Stimulated activated naive CD8-positive, alpha-beta T cell treated with anti-CD3 and anti-CD28 coated beads, Interleukin-15, Interleukin-2, amounts not matched to agents 100 U/mL and 50 U/mL, for 24 hours (primary cell): ENCODE results near the gene SCUBE1.
"Not testable (repeated sequence)": the region's sequence is repeated elsewhere in the genome, so short reads cannot be mapped to it uniquely, and the experiment has no call there.

ENCODE experiments used
- ATAC-seq: fragments of 150-1000 bp; cut with Tn5 transposase; one replicate; pipeline ENCODE4 v1.10.0; 2021
- DNase-seq: peaks from one replicate; pipeline ENCODE4 v3.0.0; 2021

Gene SCUBE1

GRCh38 chr22:43301866-43302265 is 41.3 kb downstream of the SCUBE1 start:
- no peak for ATAC-seq
- no peak for DNase-seq

DNA sequence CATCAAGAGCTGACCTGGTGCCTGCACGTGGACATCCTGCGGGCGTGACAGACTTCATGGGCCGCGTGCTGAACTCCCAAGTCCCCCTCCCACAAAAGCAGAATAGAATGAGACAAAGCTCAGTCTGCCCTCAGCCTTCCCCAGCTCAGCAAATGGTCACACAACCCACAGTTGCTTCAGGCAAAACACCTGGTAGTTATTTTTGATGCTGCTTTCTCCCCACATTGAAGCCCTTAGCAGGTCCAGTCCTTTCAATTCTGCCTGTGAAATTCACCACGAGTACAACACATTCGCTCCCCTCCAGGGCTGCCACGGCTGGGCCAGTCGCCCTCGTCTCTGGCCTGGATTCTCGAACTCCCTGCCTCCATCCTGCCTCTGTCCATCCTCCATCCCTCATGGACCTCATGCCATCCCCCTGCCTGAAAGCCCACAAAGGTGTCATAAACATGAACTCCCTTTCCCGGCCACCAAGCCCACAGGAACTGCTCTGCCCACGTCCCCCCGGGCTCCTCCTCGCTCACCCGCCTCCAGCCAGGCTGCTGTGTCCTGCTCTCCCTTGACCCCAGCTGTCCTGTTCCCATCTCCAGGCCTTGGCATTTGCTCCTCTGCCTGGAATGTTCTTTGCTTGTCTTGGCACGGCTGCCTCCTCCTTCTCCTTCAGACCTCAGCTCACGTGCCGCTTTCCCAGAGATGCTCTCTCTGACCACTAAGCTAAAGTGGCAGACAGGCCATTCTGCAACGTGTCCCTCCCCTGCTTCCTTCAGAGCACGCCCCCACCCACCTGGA is 42.1 kb downstream of the SCUBE1 start:
- DNase-seq, result no peak
- ATAC-seq, result no peak

- no peak for ATAC-seq
- no peak for DNase-seq
These were observed 43.4 kb downstream of the SCUBE1 start for GRCh38 chr22:43299736-43300135.

DNA sequence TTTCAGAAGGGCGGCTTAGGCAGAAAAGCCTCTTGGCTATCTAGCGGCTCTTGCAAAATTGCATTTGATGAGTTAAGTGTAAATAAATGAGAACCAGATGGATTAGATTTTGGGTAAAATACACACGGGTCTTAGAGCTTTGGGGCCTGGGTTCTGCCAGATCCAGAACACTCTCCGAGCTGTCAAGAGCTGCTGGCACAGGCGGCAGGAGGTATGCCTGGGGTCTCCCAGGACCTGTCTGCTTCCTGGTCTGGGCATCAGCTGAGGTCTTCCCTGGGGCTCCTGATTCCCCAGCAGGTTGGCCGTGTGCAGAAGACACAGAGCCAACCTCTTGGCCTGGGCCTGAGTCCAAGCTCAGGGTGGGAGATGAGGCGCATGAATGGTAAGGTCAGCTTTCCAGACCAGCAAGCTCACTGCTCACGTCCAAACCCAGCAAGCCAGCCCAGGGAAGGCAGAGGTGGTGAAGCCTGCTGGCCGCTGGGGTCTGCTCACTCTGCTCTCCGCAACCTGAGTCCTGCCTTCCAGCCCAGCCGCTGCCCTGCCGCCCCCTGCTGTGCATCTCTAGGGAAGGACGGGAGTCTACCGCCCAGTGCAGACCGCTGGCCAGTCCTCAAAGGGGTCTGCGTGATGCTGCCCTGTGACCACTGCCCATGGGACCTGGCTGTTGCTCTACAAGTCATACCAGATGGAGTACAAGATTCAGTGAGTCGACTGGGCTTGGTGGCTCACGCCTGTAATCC is 44.9 kb downstream of the SCUBE1 start:
- no peak for ATAC-seq
- DNase-seq, result no peak

DNA sequence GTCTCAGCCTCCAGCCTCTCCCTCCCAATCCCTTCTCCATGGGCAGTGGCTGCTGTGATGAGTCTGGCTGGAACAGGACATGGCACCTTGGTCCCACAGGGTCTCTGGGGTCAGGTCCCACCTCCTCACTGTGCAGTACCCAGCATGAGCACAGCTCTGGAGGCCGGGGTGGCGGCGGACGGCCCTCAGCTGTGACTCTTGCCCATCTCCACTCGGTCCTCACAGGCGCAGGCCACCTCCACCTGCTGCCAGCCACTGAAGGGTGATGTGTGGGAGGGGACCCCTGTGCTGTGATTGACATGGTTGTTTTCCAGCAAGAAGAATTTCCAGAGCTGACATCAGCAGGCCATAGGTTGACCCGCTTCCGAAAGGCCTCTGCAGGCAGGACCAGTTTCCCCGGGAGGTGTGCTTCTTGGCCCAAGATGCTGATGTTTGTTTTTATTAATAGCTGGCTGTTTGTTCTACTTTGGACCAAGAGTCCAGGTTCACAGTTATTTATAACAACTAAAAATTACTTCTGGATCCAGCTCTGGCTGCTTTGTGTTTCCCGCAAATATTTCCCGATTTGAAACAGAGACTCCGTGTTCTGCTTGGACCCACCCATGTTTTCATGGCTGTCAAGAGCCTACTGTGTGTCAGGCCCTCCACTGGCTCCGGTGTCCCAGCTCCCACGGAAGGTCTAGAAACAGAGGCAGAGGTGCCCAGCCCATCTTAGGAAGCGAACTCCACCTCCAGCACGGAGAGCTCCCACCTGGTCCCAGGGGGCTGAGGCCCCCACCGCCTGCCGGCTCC is 45.7 kb downstream of the SCUBE1 start:
- no peak for DNase-seq
- ATAC-seq, result no peak

DNA sequence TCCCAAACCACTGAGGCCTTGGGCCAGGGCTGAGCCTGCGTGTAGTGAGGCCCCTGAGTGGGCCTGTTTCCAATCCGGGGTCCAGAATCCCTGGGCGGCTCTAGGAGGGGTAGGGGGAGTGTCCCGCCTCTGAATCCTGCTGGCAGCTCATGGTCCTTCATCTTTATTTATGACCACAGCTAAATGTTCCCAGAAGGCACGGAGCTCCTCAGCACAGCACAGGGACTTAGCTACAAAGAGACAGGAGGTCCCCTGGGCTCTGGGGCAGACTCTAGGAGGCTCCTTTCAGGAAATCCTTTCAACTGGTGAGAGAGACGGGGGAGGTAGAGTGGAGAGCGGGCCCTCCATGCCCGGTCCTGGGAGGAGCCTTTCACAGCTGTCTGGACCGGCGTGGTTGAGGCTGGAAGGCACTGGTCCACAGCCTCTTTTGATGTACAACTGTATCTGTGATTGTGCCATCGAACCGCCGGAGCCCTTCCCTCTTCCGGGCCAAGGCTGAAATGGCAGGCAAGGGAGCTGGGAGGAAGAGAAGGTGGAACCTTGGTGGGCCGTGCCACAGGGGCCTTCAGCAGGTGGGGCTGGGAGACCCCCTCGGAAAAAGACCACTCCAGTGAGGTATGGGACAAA is 46.8 kb downstream of the SCUBE1 start:
- DNase-seq (no peak), ATAC-seq (no peak)

DNA sequence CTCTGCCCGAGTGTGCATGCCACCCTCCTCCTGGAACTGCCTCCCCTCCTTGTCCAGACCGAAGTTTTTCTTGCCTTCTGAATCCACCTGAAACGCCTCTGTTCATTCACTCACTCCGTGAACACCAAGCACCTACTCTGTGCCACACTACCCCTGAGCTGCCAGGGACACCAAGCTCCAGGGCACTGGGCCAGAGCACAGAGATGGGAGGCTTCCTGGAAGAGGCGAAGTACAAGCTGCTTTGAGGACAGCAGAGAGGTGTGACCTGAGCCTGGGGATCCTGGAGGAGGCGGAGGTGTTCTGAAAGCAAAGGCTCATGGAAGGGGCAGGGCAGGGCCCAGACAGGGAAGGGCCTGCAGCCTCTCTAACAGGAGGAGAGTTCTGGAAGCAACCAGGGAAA is 47.5 kb downstream of the SCUBE1 start:
- ATAC-seq, result no peak

DNA sequence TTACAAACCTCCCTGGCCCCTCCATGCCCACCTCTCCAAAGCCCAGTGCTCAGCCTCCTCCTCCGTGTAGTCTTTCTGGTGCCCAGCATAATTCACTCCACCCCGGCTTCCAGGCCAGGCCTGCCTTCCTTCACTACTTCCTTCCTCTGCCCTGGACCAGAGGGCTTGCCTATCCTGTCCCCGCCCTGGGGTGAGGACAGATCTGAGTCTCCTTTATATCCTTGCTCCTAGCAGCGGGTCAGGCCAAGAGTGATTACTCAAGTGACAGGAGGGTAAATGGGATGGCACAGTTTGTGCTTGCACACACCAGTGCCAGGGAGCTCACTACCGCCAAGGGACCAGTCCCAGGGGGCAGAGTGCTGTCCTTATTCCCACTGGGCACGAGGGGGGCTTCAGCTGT is 48.0 kb downstream of the SCUBE1 start:
- DNase-seq, result no peak

More for the DNA sequence above, 47.5 kb downstream of the SCUBE1 start:
- DNase-seq, result no peak

DNA sequence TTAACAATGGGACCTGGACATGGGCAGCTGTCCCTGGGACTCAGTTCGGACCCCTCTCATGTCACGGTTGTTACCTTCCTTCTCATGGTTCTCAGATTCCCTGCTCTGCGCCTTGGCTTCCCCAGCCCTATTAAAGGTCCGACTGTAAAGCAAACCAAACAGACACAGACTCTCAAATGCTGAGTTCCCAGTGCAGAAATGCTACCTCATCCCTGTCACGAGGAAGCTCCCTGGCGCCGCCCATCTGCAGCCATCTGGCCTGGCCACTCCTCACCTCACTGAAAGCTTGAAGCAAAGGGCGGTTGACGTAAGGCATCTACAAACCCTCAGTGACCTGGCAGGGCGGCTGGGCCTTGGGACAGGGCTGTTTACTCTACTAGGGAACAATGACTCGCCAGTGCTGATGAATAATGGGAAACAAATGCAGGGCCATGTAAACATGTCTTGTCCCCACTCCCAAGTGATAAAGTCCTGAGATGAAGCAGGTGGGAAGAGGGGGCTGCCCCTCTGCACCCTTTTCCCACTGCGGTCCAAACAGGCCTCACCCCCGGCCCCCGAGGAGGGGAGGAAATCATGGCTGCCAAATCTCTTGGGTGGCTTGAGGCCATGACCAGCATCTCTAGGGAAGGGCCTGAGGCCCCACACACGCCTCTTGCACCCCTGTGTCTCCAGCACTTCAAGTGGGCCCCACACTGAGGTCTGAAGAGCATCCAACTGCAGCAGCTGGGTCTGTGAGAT is 49.3 kb downstream of the SCUBE1 start:
- ATAC-seq (no peak), DNase-seq (no peak)

More for the DNA sequence above, 48.0 kb downstream of the SCUBE1 start:
- ATAC-seq, result no peak

GRCh38 chr22:43293259-43293654 is 49.9 kb downstream of the SCUBE1 start:
- no peak for DNase-seq
- no peak for ATAC-seq

DNA sequence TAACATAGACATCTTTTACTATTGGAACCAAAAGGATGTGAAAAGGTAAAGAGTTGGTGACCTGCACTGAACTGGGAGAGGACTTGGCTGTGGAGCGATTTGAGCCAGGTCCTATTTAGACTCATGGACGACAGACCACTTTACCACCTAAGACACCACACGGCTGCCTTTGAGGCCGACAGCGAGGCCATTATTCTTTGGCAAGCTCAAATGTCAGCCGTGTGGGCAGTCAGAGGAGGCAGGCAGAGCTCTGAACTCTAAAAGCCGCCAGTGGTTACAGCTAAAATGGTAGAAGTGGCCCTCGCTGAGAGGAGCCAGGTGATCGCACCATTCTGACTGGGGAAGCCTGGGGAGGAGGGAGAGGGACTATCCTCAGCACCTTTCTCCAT is 50.5 kb downstream of the SCUBE1 start:
- DNase-seq (no peak), ATAC-seq (no peak)

- ATAC-seq (no peak), DNase-seq (no peak)
These were observed 51.8 kb downstream of the SCUBE1 start for GRCh38 chr22:43291381-43291780.

- ATAC-seq, result no peak
- no peak for DNase-seq
These were observed 53.0 kb downstream of the SCUBE1 start for GRCh38 chr22:43289976-43290721.

DNA sequence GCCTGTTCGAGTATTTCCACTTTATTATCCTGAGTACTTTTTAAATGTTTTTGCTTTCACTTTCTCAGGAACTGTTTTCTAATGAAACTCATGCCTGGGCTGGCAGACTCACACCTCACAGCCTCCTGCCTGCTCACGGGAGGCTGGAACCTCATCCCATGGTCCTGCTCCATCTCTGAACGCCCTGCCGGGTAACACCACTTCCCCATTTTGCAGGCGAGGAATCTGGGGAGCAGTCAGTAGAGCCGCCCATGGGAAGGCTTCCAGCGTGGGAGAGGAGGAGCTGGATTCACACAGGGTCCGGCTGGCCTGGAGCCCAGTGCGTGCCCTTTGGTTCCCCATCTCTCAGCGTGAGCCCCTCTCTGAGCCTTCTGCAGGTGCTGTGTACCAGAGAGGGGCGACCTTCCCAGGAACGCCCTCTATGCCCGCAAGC is 53.6 kb downstream of the SCUBE1 start:
- ATAC-seq (no peak), DNase-seq (no peak)

GRCh38 chr22:43288807-43289420 is 54.3 kb downstream of the SCUBE1 start:
- ATAC-seq (no peak), DNase-seq (no peak)

DNA sequence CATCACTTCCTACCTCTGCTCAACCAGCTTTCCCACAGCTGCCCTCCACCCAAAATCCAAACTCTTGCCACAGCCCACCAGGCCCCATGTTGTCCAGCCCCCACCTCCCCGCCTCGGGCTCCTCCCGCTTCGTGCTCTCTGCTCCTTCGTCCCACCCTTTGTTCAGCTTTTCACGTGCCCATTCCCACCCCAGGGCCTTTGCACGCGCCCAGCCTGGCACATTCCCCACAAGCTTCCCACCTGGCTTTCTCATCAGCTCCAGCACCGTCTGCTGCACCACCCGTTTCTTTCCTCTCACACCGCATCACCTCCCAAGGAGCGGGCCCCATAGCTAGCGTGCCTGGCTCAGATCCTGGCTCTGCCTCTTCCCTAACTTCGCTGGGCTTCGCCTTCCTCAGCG is 54.8 kb downstream of the SCUBE1 start:
- DNase-seq (no peak), ATAC-seq (no peak)

- ATAC-seq (no peak), DNase-seq (no peak)
These were observed 55.7 kb downstream of the SCUBE1 start for GRCh38 chr22:43287441-43287840.

DNA sequence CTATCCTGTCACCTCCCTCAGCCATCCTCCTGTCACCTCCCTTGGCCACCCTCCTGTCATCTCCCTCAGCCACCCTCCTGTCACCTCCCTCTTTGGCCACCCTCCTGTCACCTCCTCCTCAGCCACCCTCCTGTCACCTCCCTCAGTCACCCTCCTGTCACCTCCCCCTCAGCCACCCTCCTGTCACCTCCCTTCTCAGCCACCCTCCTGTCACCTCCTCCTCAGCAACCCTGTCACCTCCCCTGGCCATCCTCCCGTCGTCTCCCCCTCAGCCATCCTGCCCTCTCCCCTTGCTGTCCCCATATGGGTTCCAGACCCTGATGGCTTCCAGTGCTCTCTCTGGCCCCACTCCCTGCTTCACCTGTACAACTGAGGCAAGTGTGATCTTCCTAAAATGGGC is 61.8 kb downstream of the SCUBE1 start:
- DNase-seq, result no peak
- no peak for ATAC-seq

- DNase-seq, ATAC-seq: not testable (repeated sequence)
These were observed 62.7 kb downstream of the SCUBE1 start for GRCh38 chr22:43280523-43280886.

DNA sequence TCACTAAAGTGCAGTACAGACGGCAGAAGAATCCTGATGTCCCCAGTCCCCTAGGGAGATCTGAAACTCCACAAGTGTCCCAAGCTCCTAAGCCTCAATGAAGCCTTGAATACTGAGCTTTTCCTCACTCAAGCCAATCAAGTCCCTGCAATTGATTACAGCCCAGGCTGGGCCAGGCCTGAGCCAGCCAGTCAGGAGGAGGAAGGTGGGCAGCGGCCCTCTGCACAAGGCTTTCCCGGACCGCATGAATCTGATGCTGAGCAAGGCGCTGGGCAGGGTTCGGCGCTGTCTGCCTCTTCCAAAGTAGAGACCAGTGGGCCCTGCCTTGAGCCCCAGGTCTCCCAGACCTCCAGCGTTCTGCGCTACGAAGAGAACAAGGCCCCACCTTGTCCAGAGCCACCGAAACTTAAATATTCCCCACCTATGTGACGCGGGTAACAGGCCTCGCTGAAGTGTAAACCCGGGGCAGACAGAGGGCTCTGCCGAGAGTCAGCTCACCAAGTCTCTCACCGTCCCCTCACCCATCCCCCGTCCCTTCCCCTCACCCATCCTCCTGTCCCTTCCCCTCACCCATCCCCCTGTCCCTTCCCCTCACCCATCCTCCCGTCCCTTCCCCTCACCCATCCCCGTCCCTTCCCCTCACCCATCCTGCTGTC is 63.2 kb downstream of the SCUBE1 start:
- no peak for ATAC-seq

More for the DNA sequence above, 63.2 kb downstream of the SCUBE1 start:
- no peak for DNase-seq
